Fibroblast of villous mesenchyme (primary cell): ENCODE data around the gene LTA. TPM values are rescaled to one million over a fixed set of nuclear protein-coding genes. Genes with fewer than 3 reads are reported as not detected.

Experiments
- DNase-seq: peaks from one replicate; pipeline ENCODE4 v3.0.0-alpha.2; 2010; ENCODE audit warnings: low read depth
- H3K4me3 ChIP-seq: 2 replicates; pipeline ENCODE4 v1.5.1; 2011; ENCODE audit warnings: low read depth, mild to moderate bottlenecking, low read length
- CTCF ChIP-seq: IDR thresholded peaks from 2 replicates; pipeline ENCODE4 v1.5.1; 2012; ENCODE audit warnings: low read depth, mild to moderate bottlenecking, low read length; ENCODE audit not compliant: insufficient read depth
- total RNA-seq: library from RNA; depleted of rRNA; stranded (reverse); fragments of >200 nt; gene quantifications from 2 replicates; pipeline ENCODE4 v1.2.3, GENCODE V29; 2012

LTA gene
- total RNA-seq, 1 donor: not detected

GRCh38 chr6:31576897-31577578 is 4.9 kb downstream of the LTA start:
- no peak for DNase-seq
- TF ChIP-seq CTCF: no peak
- H3K4me3 ChIP-seq: no peak overlapping the region

GRCh38 chr6:31577579-31577966 is 5.5 kb downstream of the LTA start:
- no peak for TF ChIP-seq CTCF
- H3K4me3 ChIP-seq: no peak overlapping the region
- DNase-seq: no peak

- no peak for DNase-seq
- no peak overlapping the region for H3K4me3 ChIP-seq
- TF ChIP-seq CTCF: no peak
Observed at GRCh38 chr6:31578184-31579118, 6.4 kb downstream of the LTA start.

- no peak for DNase-seq
Observed at GRCh38 chr6:31579119-31579505, 7.0 kb downstream of the LTA start.

GRCh38 chr6:31579546-31580437 is 7.7 kb downstream of the LTA start:
- DNase-seq: no peak
- TF ChIP-seq CTCF: no peak
- no peak overlapping the region for H3K4me3 ChIP-seq

More at GRCh38 chr6:31579119-31579505, 7.0 kb downstream of the LTA start:
- no peak overlapping the region for H3K4me3 ChIP-seq
- TF ChIP-seq CTCF: no peak

- DNase-seq: no peak
- TF ChIP-seq CTCF: no peak
Observed at GRCh38 chr6:31580438-31580740, 8.3 kb downstream of the LTA start.

More at GRCh38 chr6:31580438-31580740, 8.3 kb downstream of the LTA start:
- peak overlapping the region; percentile 88 for H3K4me3 ChIP-seq
